HepG2 (cell line): ENCODE results near the gene ANKRD40CL. TPM values are rescaled to one million over a fixed set of nuclear protein-coding genes. Genes with fewer than 3 reads are reported as not detected.

Experiments
- JDP2 ChIP-seq: sonication (generic); formaldehyde crosslinking; IDR thresholded peaks from 2 replicates; pipeline ENCODE4 v1.8.1; 2022; ENCODE audit warnings: missing genetic modification reagents, borderline replicate concordance
- NR3C1 ChIP-seq: sonication (generic); formaldehyde crosslinking; IDR thresholded peaks from 2 replicates; pipeline ENCODE4 v1.4.0; 2020; ENCODE audit warnings: missing genetic modification reagents
- STAT5B ChIP-seq: sonication (generic); formaldehyde crosslinking; IDR thresholded peaks from 2 replicates; pipeline ENCODE4 v1.4.0; 2020; ENCODE audit warnings: missing genetic modification reagents
- TSC22D2 ChIP-seq: sonication (generic); formaldehyde crosslinking; IDR thresholded peaks from 2 replicates; pipeline ENCODE4 v1.5.1; 2020; ENCODE audit warnings: missing genetic modification reagents, mild to moderate bottlenecking, borderline replicate concordance
- YEATS4 ChIP-seq: sonication (generic); formaldehyde crosslinking; IDR thresholded peaks from 2 replicates; pipeline ENCODE4 v1.4.0; 2020; ENCODE audit warnings: missing genetic modification reagents, borderline replicate concordance
- ZNF383 ChIP-seq: sonication (generic); formaldehyde crosslinking; IDR thresholded peaks from 2 replicates; pipeline ENCODE4 v1.4.0; 2020; ENCODE audit warnings: missing genetic modification reagents, mild to moderate bottlenecking, borderline replicate concordance
- ZNF660 ChIP-seq: sonication (generic); formaldehyde crosslinking; IDR thresholded peaks from 2 replicates; pipeline ENCODE4 v1.5.1; 2020; ENCODE audit warnings: mild to moderate bottlenecking, low read depth, missing genetic modification reagents, borderline replicate concordance
- polyA plus RNA-seq, 8 experiments: library from polyadenylated mRNA; depleted of rRNA in 3 of 8; stranded (reverse) in 7 of 8; unstranded in 1 of 8; fragments of >200 nt; fragmentation: Illumina TruSeq in 4 of 8; extraction: Trizol in 4 of 8; gene quantifications; 2 replicates each; pipeline versions ENCODE4 v1.2.1 to v1.2.3, GENCODE V29; 2011 to 2016; ENCODE audit warnings: low read depth in 4 of 8, missing spikeins in 1 of 8, mixed read lengths in 1 of 8; ENCODE audit not compliant: insufficient read depth in 1 of 8
- total RNA-seq, 5 experiments: library from RNA; depleted of rRNA; stranded (reverse); fragments of >200 nt; fragmentation: Illumina TruSeq; extraction: Trizol; gene quantifications; 2 replicates each; pipeline ENCODE4 v1.2.3, GENCODE V29; 2016; ENCODE audit warnings: low read depth in 1 of 5
- TF ChIP-seq, protein P1 (sequence below): IDR thresholded peaks from 2 replicates; pipeline ENCODE4 v1.4.0; 2020; ENCODE audit warnings: mild to moderate bottlenecking, missing genetic modification reagents
- TF ChIP-seq, protein P2 (sequence below): sonication (generic); formaldehyde crosslinking; IDR thresholded peaks from 2 replicates; pipeline ENCODE4 v1.9.0; 2021; ENCODE audit warnings: missing genetic modification reagents, borderline replicate concordance
- TF ChIP-seq, protein P3 (sequence below): sonication (generic); formaldehyde crosslinking; IDR thresholded peaks from 2 replicates; pipeline ENCODE4 v1.4.0; 2020; ENCODE audit warnings: missing genetic modification reagents
- TF ChIP-seq, protein P4 (sequence below): IDR thresholded peaks from 2 replicates; pipeline ENCODE4 v1.6.1; 2016; ENCODE audit warnings: missing genetic modification reagents, missing compliant biosample characterization
- TF ChIP-seq, protein P5 (sequence below), 2 experiments: sonication (generic) in 1 of 2; formaldehyde crosslinking in 1 of 2; IDR thresholded peaks; 2 replicates each; pipeline versions ENCODE4 v1.6.1 to v1.9.0; 2014 to 2022; ENCODE audit warnings: antibody characterized with exemption in 1 of 2, borderline replicate concordance in 1 of 2, inconsistent platforms in 1 of 2, low read depth in 1 of 2, missing genetic modification reagents in 1 of 2

The ANKRD40CL gene
- total and polyA plus RNA-seq, 2 of the 13 experiments (the other 11 are each of a cell fraction or from before 2014, with no cell fraction given): 0.03 to 0.11 TPM

DNA sequence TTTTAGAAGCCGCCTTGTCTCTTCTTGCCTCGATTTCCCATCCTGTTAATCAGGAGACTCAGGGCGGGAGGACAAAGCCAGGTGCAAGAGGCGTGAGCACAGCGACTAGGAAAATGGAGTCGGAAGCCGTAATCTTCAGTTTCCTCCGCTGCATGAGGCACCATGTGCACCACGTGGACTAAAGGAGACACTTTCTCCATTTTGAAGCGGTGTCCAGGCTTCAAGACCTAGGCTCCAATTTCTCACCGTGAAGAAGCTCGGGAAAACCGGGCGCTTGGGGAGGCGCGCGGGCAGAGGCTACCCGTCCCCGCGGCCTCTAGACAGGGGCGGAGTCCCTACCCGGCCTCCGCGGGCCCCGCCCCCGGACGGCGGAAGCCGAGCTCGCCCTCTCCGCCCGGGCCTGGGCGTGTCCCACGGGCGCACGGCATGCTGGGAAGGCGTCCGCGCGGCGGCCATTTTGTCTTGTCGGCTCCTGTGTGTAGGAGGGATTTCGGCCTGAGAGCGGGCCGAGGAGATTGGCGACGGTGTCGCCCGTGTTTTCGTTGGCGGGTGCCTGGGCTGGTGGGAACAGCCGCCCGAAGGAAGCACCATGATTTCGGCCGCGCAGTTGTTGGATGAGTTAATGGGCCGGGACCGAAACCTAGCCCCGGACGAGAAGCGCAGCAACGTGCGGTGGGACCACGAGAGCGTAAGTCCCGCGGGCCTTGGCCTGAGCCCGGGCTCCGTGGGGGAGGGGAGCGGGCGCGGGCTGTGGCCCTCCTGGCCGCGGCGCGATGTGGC is 48.0 kb downstream of the ANKRD40CL start, which contains the start of gene LUC7L3 (continued):
- TF ChIP-seq ZNF383 (CRISPR knock-in tag): no peak
- TF ChIP-seq, protein P1, sequence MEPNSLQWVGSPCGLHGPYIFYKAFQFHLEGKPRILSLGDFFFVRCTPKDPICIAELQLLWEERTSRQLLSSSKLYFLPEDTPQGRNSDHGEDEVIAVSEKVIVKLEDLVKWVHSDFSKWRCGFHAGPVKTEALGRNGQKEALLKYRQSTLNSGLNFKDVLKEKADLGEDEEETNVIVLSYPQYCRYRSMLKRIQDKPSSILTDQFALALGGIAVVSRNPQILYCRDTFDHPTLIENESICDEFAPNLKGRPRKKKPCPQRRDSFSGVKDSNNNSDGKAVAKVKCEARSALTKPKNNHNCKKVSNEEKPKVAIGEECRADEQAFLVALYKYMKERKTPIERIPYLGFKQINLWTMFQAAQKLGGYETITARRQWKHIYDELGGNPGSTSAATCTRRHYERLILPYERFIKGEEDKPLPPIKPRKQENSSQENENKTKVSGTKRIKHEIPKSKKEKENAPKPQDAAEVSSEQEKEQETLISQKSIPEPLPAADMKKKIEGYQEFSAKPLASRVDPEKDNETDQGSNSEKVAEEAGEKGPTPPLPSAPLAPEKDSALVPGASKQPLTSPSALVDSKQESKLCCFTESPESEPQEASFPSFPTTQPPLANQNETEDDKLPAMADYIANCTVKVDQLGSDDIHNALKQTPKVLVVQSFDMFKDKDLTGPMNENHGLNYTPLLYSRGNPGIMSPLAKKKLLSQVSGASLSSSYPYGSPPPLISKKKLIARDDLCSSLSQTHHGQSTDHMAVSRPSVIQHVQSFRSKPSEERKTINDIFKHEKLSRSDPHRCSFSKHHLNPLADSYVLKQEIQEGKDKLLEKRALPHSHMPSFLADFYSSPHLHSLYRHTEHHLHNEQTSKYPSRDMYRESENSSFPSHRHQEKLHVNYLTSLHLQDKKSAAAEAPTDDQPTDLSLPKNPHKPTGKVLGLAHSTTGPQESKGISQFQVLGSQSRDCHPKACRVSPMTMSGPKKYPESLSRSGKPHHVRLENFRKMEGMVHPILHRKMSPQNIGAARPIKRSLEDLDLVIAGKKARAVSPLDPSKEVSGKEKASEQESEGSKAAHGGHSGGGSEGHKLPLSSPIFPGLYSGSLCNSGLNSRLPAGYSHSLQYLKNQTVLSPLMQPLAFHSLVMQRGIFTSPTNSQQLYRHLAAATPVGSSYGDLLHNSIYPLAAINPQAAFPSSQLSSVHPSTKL (CRISPR knock-in tag): peak; percentile 69
- TF ChIP-seq NR3C1: 0 out of 2 replicates have a peak, but pooled peaks have one; percentile 78
- TF ChIP-seq, protein P2, sequence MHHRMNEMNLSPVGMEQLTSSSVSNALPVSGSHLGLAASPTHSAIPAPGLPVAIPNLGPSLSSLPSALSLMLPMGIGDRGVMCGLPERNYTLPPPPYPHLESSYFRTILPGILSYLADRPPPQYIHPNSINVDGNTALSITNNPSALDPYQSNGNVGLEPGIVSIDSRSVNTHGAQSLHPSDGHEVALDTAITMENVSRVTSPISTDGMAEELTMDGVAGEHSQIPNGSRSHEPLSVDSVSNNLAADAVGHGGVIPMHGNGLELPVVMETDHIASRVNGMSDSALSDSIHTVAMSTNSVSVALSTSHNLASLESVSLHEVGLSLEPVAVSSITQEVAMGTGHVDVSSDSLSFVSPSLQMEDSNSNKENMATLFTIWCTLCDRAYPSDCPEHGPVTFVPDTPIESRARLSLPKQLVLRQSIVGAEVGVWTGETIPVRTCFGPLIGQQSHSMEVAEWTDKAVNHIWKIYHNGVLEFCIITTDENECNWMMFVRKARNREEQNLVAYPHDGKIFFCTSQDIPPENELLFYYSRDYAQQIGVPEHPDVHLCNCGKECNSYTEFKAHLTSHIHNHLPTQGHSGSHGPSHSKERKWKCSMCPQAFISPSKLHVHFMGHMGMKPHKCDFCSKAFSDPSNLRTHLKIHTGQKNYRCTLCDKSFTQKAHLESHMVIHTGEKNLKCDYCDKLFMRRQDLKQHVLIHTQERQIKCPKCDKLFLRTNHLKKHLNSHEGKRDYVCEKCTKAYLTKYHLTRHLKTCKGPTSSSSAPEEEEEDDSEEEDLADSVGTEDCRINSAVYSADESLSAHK (CRISPR knock-in tag): 0 out of 2 replicates have a peak, but pooled peaks have one; percentile 65
- no peak for TF ChIP-seq JDP2 (CRISPR knock-in tag)
- TF ChIP-seq, protein P3, sequence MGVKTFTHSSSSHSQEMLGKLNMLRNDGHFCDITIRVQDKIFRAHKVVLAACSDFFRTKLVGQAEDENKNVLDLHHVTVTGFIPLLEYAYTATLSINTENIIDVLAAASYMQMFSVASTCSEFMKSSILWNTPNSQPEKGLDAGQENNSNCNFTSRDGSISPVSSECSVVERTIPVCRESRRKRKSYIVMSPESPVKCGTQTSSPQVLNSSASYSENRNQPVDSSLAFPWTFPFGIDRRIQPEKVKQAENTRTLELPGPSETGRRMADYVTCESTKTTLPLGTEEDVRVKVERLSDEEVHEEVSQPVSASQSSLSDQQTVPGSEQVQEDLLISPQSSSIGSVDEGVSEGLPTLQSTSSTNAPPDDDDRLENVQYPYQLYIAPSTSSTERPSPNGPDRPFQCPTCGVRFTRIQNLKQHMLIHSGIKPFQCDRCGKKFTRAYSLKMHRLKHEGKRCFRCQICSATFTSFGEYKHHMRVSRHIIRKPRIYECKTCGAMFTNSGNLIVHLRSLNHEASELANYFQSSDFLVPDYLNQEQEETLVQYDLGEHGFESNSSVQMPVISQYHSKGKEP: 0 out of 2 replicates have a peak, but pooled peaks have one; percentile 69
- TF ChIP-seq STAT5B: no peak; the same call in 1 of the 2 replicates
- no peak for TF ChIP-seq TSC22D2 (CRISPR knock-in tag)
- TF ChIP-seq, protein P4, sequence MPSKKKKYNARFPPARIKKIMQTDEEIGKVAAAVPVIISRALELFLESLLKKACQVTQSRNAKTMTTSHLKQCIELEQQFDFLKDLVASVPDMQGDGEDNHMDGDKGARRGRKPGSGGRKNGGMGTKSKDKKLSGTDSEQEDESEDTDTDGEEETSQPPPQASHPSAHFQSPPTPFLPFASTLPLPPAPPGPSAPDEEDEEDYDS: peak; percentile 88; the same call in 1 of the 2 replicates
- TF ChIP-seq YEATS4 (CRISPR knock-in tag): peak; percentile 97
- TF ChIP-seq, protein P5, sequence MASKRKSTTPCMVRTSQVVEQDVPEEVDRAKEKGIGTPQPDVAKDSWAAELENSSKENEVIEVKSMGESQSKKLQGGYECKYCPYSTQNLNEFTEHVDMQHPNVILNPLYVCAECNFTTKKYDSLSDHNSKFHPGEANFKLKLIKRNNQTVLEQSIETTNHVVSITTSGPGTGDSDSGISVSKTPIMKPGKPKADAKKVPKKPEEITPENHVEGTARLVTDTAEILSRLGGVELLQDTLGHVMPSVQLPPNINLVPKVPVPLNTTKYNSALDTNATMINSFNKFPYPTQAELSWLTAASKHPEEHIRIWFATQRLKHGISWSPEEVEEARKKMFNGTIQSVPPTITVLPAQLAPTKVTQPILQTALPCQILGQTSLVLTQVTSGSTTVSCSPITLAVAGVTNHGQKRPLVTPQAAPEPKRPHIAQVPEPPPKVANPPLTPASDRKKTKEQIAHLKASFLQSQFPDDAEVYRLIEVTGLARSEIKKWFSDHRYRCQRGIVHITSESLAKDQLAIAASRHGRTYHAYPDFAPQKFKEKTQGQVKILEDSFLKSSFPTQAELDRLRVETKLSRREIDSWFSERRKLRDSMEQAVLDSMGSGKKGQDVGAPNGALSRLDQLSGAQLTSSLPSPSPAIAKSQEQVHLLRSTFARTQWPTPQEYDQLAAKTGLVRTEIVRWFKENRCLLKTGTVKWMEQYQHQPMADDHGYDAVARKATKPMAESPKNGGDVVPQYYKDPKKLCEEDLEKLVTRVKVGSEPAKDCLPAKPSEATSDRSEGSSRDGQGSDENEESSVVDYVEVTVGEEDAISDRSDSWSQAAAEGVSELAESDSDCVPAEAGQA (IDR thresholded peaks at IDR 0.05; ENCODE audit: low read depth): peak; percentile 95
- TF ChIP-seq, protein P5 (CRISPR knock-in tag; IDR thresholded peaks at IDR 0.05; ENCODE audit: borderline replicate concordance): peak; percentile 33; the same call in 1 of the 2 replicates
- no peak; the same call in 1 of the 2 replicates for TF ChIP-seq ZNF660 (CRISPR knock-in tag)
